ENCODE data around the gene BCL11A.

DNA sequence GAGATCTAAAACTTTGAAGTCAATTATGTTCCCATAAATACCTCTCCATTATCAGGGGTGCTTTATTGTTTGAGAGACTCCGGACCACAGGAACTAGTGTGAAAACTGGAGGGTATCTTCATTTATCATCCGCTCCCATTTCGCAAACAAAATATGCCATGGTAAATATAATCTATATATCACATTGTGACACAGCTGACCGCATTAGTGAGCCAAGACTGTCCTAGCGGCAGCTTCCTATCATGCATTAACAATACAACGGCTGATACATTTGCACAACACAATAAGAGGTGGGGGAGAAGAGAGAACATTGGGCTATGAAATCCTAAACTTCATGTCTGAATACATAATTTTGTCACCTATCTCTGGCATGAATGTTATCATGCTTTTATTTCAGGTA lies 29.5 kb downstream of the BCL11A start:
- no peak for TF ChIP-seq POLR2AphosphoS5 (IDR thresholded peaks at IDR 0.05; ENCODE audit: borderline replicate concordance, low read depth, low read length)
- no peak for TF ChIP-seq EZH2 (IDR thresholded peaks at IDR 0.05)

Data from SK-N-MC (cell line).